NT2/D1 (cell line): ENCODE results near the gene ALKAL2.

Source experiments
- YY1 ChIP-seq: IDR thresholded peaks from 2 replicates; pipeline ENCODE4 v1.6.1; 2011; ENCODE audit not compliant: insufficient read length, insufficient read depth
- ZNF274 ChIP-seq: IDR thresholded peaks from 2 replicates; pipeline ENCODE4 v1.6.1; 2011; ENCODE audit warnings: mild to moderate bottlenecking, low read depth, low read length

GRCh38 chr2:284896-285492 is 2.9 kb downstream of the ALKAL2 start:
- TF ChIP-seq ZNF274: no peak
- no peak for TF ChIP-seq YY1
